Measurements from ENCODE around the gene CTNS.

Gene CTNS

GRCh38 chr17:3666516-3666915 lies 30.0 kb downstream of the CTNS start:
- Histone ChIP-seq H3K4me1 (peaks cover 35% of the 10 kb centered on the region), H3K27ac (no peak overlapping the region), H3K27me3 (no peaks in the 10 kb centered on the region), H3K4me2 (peak overlapping the region; percentile 99), H3K9me3 (no peaks in the 10 kb centered on the region), H3K36me3 (peaks cover 54% of the 10 kb centered on the region), H3K9ac (0 out of 2 replicates have a peak overlapping the region, but pooled peaks have one; percentile 15), H3K4me3 (no peak overlapping the region), H4K20me1 (peaks cover 63% of the 10 kb centered on the region)
- TF ChIP-seq Cebpa-rat (IDR thresholded peaks at IDR 0.05) = no peak

- peaks cover 52% of the 10 kb centered on the region for H3K36me3 ChIP-seq
- peak overlapping the region; percentile 90 for H3K9ac ChIP-seq
- peak overlapping the region; percentile 86 for H3K4me3 ChIP-seq
- H3K4me1 ChIP-seq = peaks cover 35% of the 10 kb centered on the region
- H3K27ac ChIP-seq = peak overlapping the region; percentile 85
- no peaks in the 10 kb centered on the region for H3K27me3 ChIP-seq
- peaks cover 72% of the 10 kb centered on the region for H4K20me1 ChIP-seq
- H3K9me3 ChIP-seq = no peaks in the 10 kb centered on the region
- H3K4me2 ChIP-seq = peak overlapping the region; percentile 99
- no peak for TF ChIP-seq Cebpa-rat (IDR thresholded peaks at IDR 0.05)
These were observed 31.1 kb downstream of the CTNS start for GRCh38 chr17:3667366-3668278.

GRCh38 chr17:3668279-3669084 lies 31.9 kb downstream of the CTNS start, which contains the start of the genes EMC6 and TAX1BP3:
Gene EMC6 (plus strand): TSS chr17:3668812. CDS start chr17:3669147, 335 bp downstream.
Gene TAX1BP3 (minus strand): TSS chr17:3668578. CDS start chr17:3668526, 52 bp downstream.
- H3K36me3 ChIP-seq = peaks cover 52% of the 10 kb centered on the region

GRCh38 chr17:3669085-3669347 lies 32.5 kb downstream of the CTNS start:
- Histone ChIP-seq H4K20me1 (peaks cover 72% of the 10 kb centered on the region), H3K9ac (peak overlapping the region; percentile 90), H3K4me1 (peaks cover 35% of the 10 kb centered on the region), H3K4me3 (peak overlapping the region; percentile 86), H3K27ac (peak overlapping the region; percentile 85), H3K9me3 (no peaks in the 10 kb centered on the region), H3K36me3 (peaks cover 49% of the 10 kb centered on the region), H3K27me3 (no peaks in the 10 kb centered on the region), H3K4me2 (peak overlapping the region; percentile 93)
- TF ChIP-seq Cebpa-rat (IDR thresholded peaks at IDR 0.05) = no peak

More at GRCh38 chr17:3668279-3669084, 31.9 kb downstream of the CTNS start, which contains the start of the genes EMC6 and TAX1BP3:
- Histone ChIP-seq H3K9me3 (no peaks in the 10 kb centered on the region), H3K4me1 (peaks cover 35% of the 10 kb centered on the region), H3K9ac (peak within 1 kb of the TSS; percentile 90), H3K4me3 (peak within 1 kb of the TSS; percentile 86), H3K27ac (peak within 1 kb of the TSS; percentile 85), H4K20me1 (peaks cover 72% of the 10 kb centered on the region), H3K27me3 (no peaks in the 10 kb centered on the region), H3K4me2 (peak within 1 kb of the TSS; percentile 99)
- no peak for TF ChIP-seq Cebpa-rat (IDR thresholded peaks at IDR 0.05)

- Histone ChIP-seq H3K9me3 (no peaks in the 10 kb centered on the region), H3K4me2 (peak overlapping the region; percentile 93), H3K4me3 (peak overlapping the region; percentile 86), H3K27me3 (no peaks in the 10 kb centered on the region), H3K9ac (peak overlapping the region; percentile 90), H4K20me1 (peaks cover 67% of the 10 kb centered on the region), H3K27ac (peak overlapping the region; percentile 85), H3K4me1 (peaks cover 35% of the 10 kb centered on the region), H3K36me3 (peaks cover 44% of the 10 kb centered on the region)
- TF ChIP-seq Cebpa-rat (IDR thresholded peaks at IDR 0.05) = no peak
These were observed 33.0 kb downstream of the CTNS start for GRCh38 chr17:3669548-3669947.

- Histone ChIP-seq H3K9me3 (no peaks in the 10 kb centered on the region), H3K4me3 (no peak overlapping the region), H3K27me3 (no peaks in the 10 kb centered on the region), H3K36me3 (peaks cover 56% of the 10 kb centered on the region), H4K20me1 (peaks cover 42% of the 10 kb centered on the region), H3K9ac (no peak overlapping the region), H3K4me1 (peaks cover 16% of the 10 kb centered on the region), H3K4me2 (no peak overlapping the region), H3K27ac (no peak overlapping the region)
- no peak for TF ChIP-seq Cebpa-rat (IDR thresholded peaks at IDR 0.05)
These were observed 36.0 kb downstream of the CTNS start for GRCh38 chr17:3672571-3672970.

- Histone ChIP-seq H3K9ac (no peak overlapping the region), H3K27me3 (no peaks in the 10 kb centered on the region), H3K4me2 (no peak overlapping the region), H3K4me3 (no peak overlapping the region), H4K20me1 (peaks cover 29% of the 10 kb centered on the region; the same call in 1 of the 2 replicates), H3K27ac (no peak overlapping the region), H3K9me3 (no peaks in the 10 kb centered on the region), H3K4me1 (no peaks in the 10 kb centered on the region), H3K36me3 (peaks cover 68% of the 10 kb centered on the region)
- TF ChIP-seq Cebpa-rat (IDR thresholded peaks at IDR 0.05) = no peak
These were observed 39.3 kb downstream of the CTNS start for GRCh38 chr17:3675886-3676285.

GRCh38 chr17:3678095-3678820 lies 41.7 kb downstream of the CTNS start:
- no peak overlapping the region for H3K4me2 ChIP-seq
- peaks cover 12% of the 10 kb centered on the region for H3K4me1 ChIP-seq

More at GRCh38 chr17:3678095-3678820, 41.7 kb downstream of the CTNS start:
- no peaks in the 10 kb centered on the region for H3K27me3 ChIP-seq
- no peak overlapping the region for H3K27ac ChIP-seq
- H3K9me3 ChIP-seq = no peaks in the 10 kb centered on the region
- TF ChIP-seq Cebpa-rat (IDR thresholded peaks at IDR 0.05) = no peak
- peaks cover 51% of the 10 kb centered on the region; the same call in 1 of the 2 replicates for H3K36me3 ChIP-seq
- H3K4me3 ChIP-seq = no peak overlapping the region
- peaks cover 14% of the 10 kb centered on the region; the same call in 1 of the 2 replicates for H4K20me1 ChIP-seq
- no peak overlapping the region; the same call in 1 of the 2 replicates for H3K9ac ChIP-seq
